Measurements from ENCODE around the gene SH3PXD2B. TPM values are rescaled to one million over a fixed set of nuclear protein-coding genes. Genes with fewer than 3 reads are reported as not detected.

The SH3PXD2B gene
- total and polyA plus RNA-seq, 2 of the 4 experiments (the other 2 are of a cell fraction) = 8.2 to 14.4 TPM

GRCh38 chr5:172302047-172302710 lies 152.1 kb downstream of the SH3PXD2B start:
- no peak overlapping the region for H3K14ac ChIP-seq (replicated peaks; ENCODE audit: low read depth, low read length)
- H3K27ac ChIP-seq (ENCODE audit: insufficient read depth, low read length) = no peak overlapping the region
- H3K23ac ChIP-seq (ENCODE audit: low read depth, low read length) = no peak overlapping the region
- H2BK120ac ChIP-seq (ENCODE audit: low read depth, low read length) = no peak overlapping the region
- no peaks in the 10 kb centered on the region for H3K27me3 ChIP-seq (ENCODE audit: control insufficient read depth, insufficient read depth, low read length)
- no peaks in the 10 kb centered on the region for H3K36me3 ChIP-seq (ENCODE audit: control insufficient read depth, insufficient read depth, low read length)
- H3K18ac ChIP-seq (ENCODE audit: low read depth, low read length) = no peak overlapping the region
- TF ChIP-seq MAFK (IDR thresholded peaks at IDR 0.05; ENCODE audit: low read depth, low read length) = no peak
- TF ChIP-seq FOS (IDR thresholded peaks at IDR 0.05; ENCODE audit: low read depth, low read length) = no peak
- no peak for TF ChIP-seq MAZ (IDR thresholded peaks at IDR 0.05; ENCODE audit: borderline replicate concordance, low read depth, low read length)
- TF ChIP-seq SMC3 (IDR thresholded peaks at IDR 0.05; ENCODE audit: low read depth, low read length) = no peak
- no peak for TF ChIP-seq BHLHE40 (IDR thresholded peaks at IDR 0.05; ENCODE audit: low read depth, low read length)
- no peak for TF ChIP-seq NFE2L2 (IDR thresholded peaks at IDR 0.05; ENCODE audit: low read depth, low read length)
- no peak for TF ChIP-seq RFX5 (IDR thresholded peaks at IDR 0.05; ENCODE audit: low read depth, low read length)
- TF ChIP-seq CEBPB (IDR thresholded peaks at IDR 0.05; ENCODE audit: low read depth, low read length) = no peak
- TF ChIP-seq RAD21 (IDR thresholded peaks at IDR 0.05; ENCODE audit: low read length) = no peak
- no peak for TF ChIP-seq USF2 (IDR thresholded peaks at IDR 0.05; ENCODE audit: low read depth, low read length)
- TF ChIP-seq MXI1 (IDR thresholded peaks at IDR 0.05; ENCODE audit: borderline replicate concordance, low read depth, low read length) = no peak
- no peak for TF ChIP-seq CTCF (conservative IDR thresholded peaks at IDR 0.05; ENCODE audit: low read depth, low read length)
- TF ChIP-seq POLR2A (IDR thresholded peaks at IDR 0.05; ENCODE audit: low read depth, low read length) = no peak
- no peak for TF ChIP-seq ELK1 (IDR thresholded peaks at IDR 0.05; ENCODE audit: borderline replicate concordance, low read depth, low read length)
- no peak for TF ChIP-seq RCOR1 (IDR thresholded peaks at IDR 0.05; ENCODE audit: insufficient replicate concordance, low read length)
- TF ChIP-seq CHD1 (IDR thresholded peaks at IDR 0.05; ENCODE audit: low read depth, low read length) = no peak
- CTCF ChIA-PET = no interaction called here
- in situ Hi-C loops (cut with MboI; ENCODE audit: low sequenced_read_pairs) (no loop called here), dilution Hi-C loops (cut with HindIII; ENCODE audit: low sequenced_read_pairs, unreplicated experiment) (no loop called here), intact Hi-C loops (cut with micrococcal nuclease) (loop anchor here (5.0 kb wide), 1 partner anchor 150 kb away; the partner anchor contains the start of gene SH3PXD2B)
- no peaks in the 10 kb centered on the region for H3K9me1 ChIP-seq (ENCODE audit: insufficient read depth, low read length)
- no peak overlapping the region for H4K5ac ChIP-seq (ENCODE audit: low read depth, low read length)
- peaks cover 2% of the 10 kb centered on the region; the same call in 1 of the 2 replicates for H3K9me3 ChIP-seq (ENCODE audit: control insufficient read depth, insufficient read depth, low read length)
- no peak overlapping the region for H2AFZ ChIP-seq (replicated peaks; ENCODE audit: low read length, poor library complexity)
- DNase-seq (no peak), ATAC-seq (ENCODE audit: low read depth) (no peak)
- no peak overlapping the region for H2BK20ac ChIP-seq (ENCODE audit: low read depth, low read length)
- H3K9ac ChIP-seq (ENCODE audit: low read depth, low read length) = no peak overlapping the region
- H2BK5ac ChIP-seq (ENCODE audit: low read depth, low read length, poor library complexity, severe bottlenecking) = no peak overlapping the region
- no peak overlapping the region for H3K56ac ChIP-seq (ENCODE audit: extremely low read depth, insufficient read depth, low read length)
- no peak overlapping the region for H2AK9ac ChIP-seq (replicated peaks; ENCODE audit: low read depth, low read length, poor library complexity)
- no peaks in the 10 kb centered on the region for H4K20me1 ChIP-seq (ENCODE audit: insufficient read depth, low read length)
- H2BK15ac ChIP-seq (ENCODE audit: low read depth, low read length) = no peak overlapping the region
- H3K4ac ChIP-seq (ENCODE audit: low read depth, low read length) = no peak overlapping the region
- no peak overlapping the region for H3K4me2 ChIP-seq (ENCODE audit: low read depth, low read length)
- no peaks in the 10 kb centered on the region for H3K79me1 ChIP-seq (ENCODE audit: low read depth in 1 of 2, low read length in 2 of 2)
- H3K4me1 ChIP-seq (ENCODE audit: control insufficient read depth, insufficient read depth, low read length) = peaks cover 2% of the 10 kb centered on the region; the same call in 1 of the 2 replicates
- POLR2A ChIA-PET (ENCODE audit: unreplicated experiment) = no interaction called here
- BruUV-seq (replicated peaks) = no TSS peak
- WGBS, 2 experiments (ENCODE audit: extremely low coverage in 2 of 2, insufficient read length in 1 of 2) = 20% methylated on average over 1 of the region's 9 CpGs; no CpG with 5 or more reads in 1 of the 2 experiments
- no peak overlapping the region for H4K8ac ChIP-seq (ENCODE audit: low read depth in 2 of 2, low read length in 2 of 2)
- H4K91ac ChIP-seq (ENCODE audit: insufficient read depth, low read depth, low read length) = no peak overlapping the region
- no peak overlapping the region for H3K4me3 ChIP-seq (ENCODE audit: insufficient read depth, low read depth, low read length)
- H2AK5ac ChIP-seq (ENCODE audit: low read depth, low read length) = no peak overlapping the region

Measured in IMR-90 (cell line).